T-helper 9 cell (primary cell): ENCODE measurements around the gene PAK2.
"Not testable (repeated sequence)": the region's sequence is repeated elsewhere in the genome, so short reads cannot be mapped to it uniquely, and the experiment has no call there.

Source experiments
- DNase-seq: peaks from one replicate; pipeline ENCODE4 v3.0.0-alpha.2; 2020

The PAK2 gene

GRCh38 chr3:196736670-196737374, 2.8 kb upstream of the PAK2 start:
- DNase-seq = no peak

- DNase-seq = no peak
Observed at GRCh38 chr3:196737655-196738054, 2.0 kb upstream of the PAK2 start.

- DNase-seq = peak; percentile 6
Observed at GRCh38 chr3:196740481-196741248, 1.0 kb downstream of the PAK2 start.

- no peak for DNase-seq
Observed at GRCh38 chr3:196741249-196741889, 1.7 kb downstream of the PAK2 start.

GRCh38 chr3:196743569-196743968, 3.9 kb downstream of the PAK2 start:
- DNase-seq = not testable (repeated sequence)

GRCh38 chr3:196749125-196749524, 9.5 kb downstream of the PAK2 start:
- DNase-seq = no peak

- DNase-seq = no peak
Observed at GRCh38 chr3:196753201-196753600, 13.5 kb downstream of the PAK2 start.

- DNase-seq = no peak
Observed at GRCh38 chr3:196754091-196754981, 14.7 kb downstream of the PAK2 start.

GRCh38 chr3:196756732-196757131, 17.1 kb downstream of the PAK2 start:
- no peak for DNase-seq

GRCh38 chr3:196757876-196758739, 18.5 kb downstream of the PAK2 start:
- DNase-seq = no peak

GRCh38 chr3:196763179-196763578, 23.5 kb downstream of the PAK2 start:
- no peak for DNase-seq

GRCh38 chr3:196765454-196765853, 25.8 kb downstream of the PAK2 start:
- DNase-seq = no peak

- DNase-seq = no peak
Observed at GRCh38 chr3:196771067-196771466, 31.4 kb downstream of the PAK2 start.

GRCh38 chr3:196772102-196772501, 32.4 kb downstream of the PAK2 start:
- DNase-seq = no peak

GRCh38 chr3:196772897-196773296, 33.2 kb downstream of the PAK2 start:
- no peak for DNase-seq

GRCh38 chr3:196774191-196774820, 34.6 kb downstream of the PAK2 start:
- no peak for DNase-seq

- no peak for DNase-seq
Observed at GRCh38 chr3:196774848-196775422, 35.3 kb downstream of the PAK2 start.

GRCh38 chr3:196775938-196776337, 36.3 kb downstream of the PAK2 start:
- no peak for DNase-seq

- DNase-seq = no peak
Observed at GRCh38 chr3:196777836-196778235, 38.2 kb downstream of the PAK2 start.

GRCh38 chr3:196778755-196779154, 39.1 kb downstream of the PAK2 start:
- no peak for DNase-seq

- no peak for DNase-seq
Observed at GRCh38 chr3:196782511-196782910, 42.9 kb downstream of the PAK2 start.
